T-cell (primary cell): ENCODE measurements around the gene MTFP1. TPM values are rescaled to one million over a fixed set of nuclear protein-coding genes. Genes with fewer than 3 reads are reported as not detected.

Experiments used
- ATAC-seq, 4 experiments: fragments of 200-7000 bp in 3 of 4; fragments of 150-1000 bp in 1 of 4; cut with Tn5 transposase; replicated peaks in 1 of 4; 1 replicate in 3 of 4; 2 replicates in 1 of 4; pipeline ENCODE4 v1.10.0; 2021; ENCODE audit warnings: moderate library complexity in 3 of 4, mild to moderate bottlenecking in 2 of 4, moderate number of reproducible peaks in 1 of 4
- CTCF ChIA-PET, 2 donors: fragments of 300-600 bp; sonication (Branson Sonifier 250); formaldehyde crosslinking; loops; one replicate each; lab custom pipeline; 2022; ENCODE audit warnings: antibody characterized with exemption in 2 of 2; lab: Charles Lee
- POLR2A ChIA-PET, 2 donors: fragments of 300-600 bp; sonication (Branson Sonifier 250); formaldehyde crosslinking; loops; one replicate each; lab custom pipeline; 2022; ENCODE audit warnings: antibody characterized with exemption in 2 of 2; lab: Charles Lee
- DNase-seq, 35 experiments: peaks; one replicate each; pipeline versions ENCODE4 v3.0.0 to v3.0.0-alpha.2; 2013 to 2023
- H3K27ac ChIP-seq: one replicate; pipeline ENCODE4 v1.5.1; 2013; ENCODE audit warnings: low read length
- H3K27me3 ChIP-seq, 2 experiments: replicated peaks in 1 of 2; 1 replicate in 1 of 2; 2 replicates in 1 of 2; pipeline versions ENCODE4 v1.6.1 to v1.7.0; 2013; ENCODE audit warnings: low read length in 1 of 2, mixed read lengths in 1 of 2; ENCODE audit not compliant: control insufficient read depth in 2 of 2, insufficient read depth in 2 of 2; ENCODE audit errors: extremely low read depth in 1 of 2
- H3K36me3 ChIP-seq, 2 donors: 1 replicate in 1 of 2; 2 replicates in 1 of 2; pipeline versions ENCODE4 v1.6.1 to v1.7.0; 2013; ENCODE audit warnings: low read length in 1 of 2; ENCODE audit not compliant: control insufficient read depth in 2 of 2, insufficient read depth in 1 of 2; ENCODE audit errors: extremely low read depth in 1 of 2
- H3K4me1 ChIP-seq, 2 experiments: 1 replicate in 1 of 2; 2 replicates in 1 of 2; pipeline versions ENCODE4 v1.6.1 to v1.7.0; 2013; ENCODE audit warnings: low read length in 2 of 2, mixed read lengths in 1 of 2; ENCODE audit not compliant: insufficient read depth in 2 of 2, control insufficient read depth in 1 of 2; ENCODE audit errors: extremely low read depth in 1 of 2
- H3K4me3 ChIP-seq, 2 donors: 1 replicate in 1 of 2; 2 replicates in 1 of 2; pipeline versions ENCODE4 v1.5.1 to v1.7.0; 2013; ENCODE audit warnings: mild to moderate bottlenecking in 2 of 2, low read length in 1 of 2, moderate library complexity in 1 of 2; ENCODE audit not compliant: control insufficient read depth in 1 of 2; ENCODE audit errors: extremely low read depth in 1 of 2
- H3K9me3 ChIP-seq: 2 replicates; pipeline ENCODE4 v1.7.0; 2013
- H3K27ac Mint-ChIP-seq, 2 donors: one replicate each; pipeline ENCODE4 v1.8.0; 2020 to 2021; ENCODE audit warnings: mild to moderate bottlenecking in 2 of 2, mixed read lengths in 2 of 2
- H3K27me3 Mint-ChIP-seq, 2 donors: one replicate each; pipeline ENCODE4 v1.8.0; 2021 to 2022; ENCODE audit warnings: mixed read lengths in 2 of 2
- H3K36me3 Mint-ChIP-seq: one replicate; pipeline ENCODE4 v1.8.0; 2021; ENCODE audit warnings: mixed read lengths
- H3K4me1 Mint-ChIP-seq, 3 donors: one replicate each; pipeline ENCODE4 v1.8.0; 2020 to 2022; ENCODE audit warnings: mixed read lengths in 3 of 3, mild to moderate bottlenecking in 1 of 3
- H3K4me3 Mint-ChIP-seq, 3 donors: one replicate each; pipeline ENCODE4 v1.8.0; 2020 to 2022; ENCODE audit warnings: mild to moderate bottlenecking in 3 of 3, mixed read lengths in 3 of 3, moderate library complexity in 3 of 3
- H3K9me3 Mint-ChIP-seq, 3 donors: one replicate each; pipeline ENCODE4 v1.8.0; 2020 to 2022; ENCODE audit warnings: mixed read lengths in 3 of 3
- WGBS: methylation state at CpG from one replicate; pipeline ENCODE4 v1.1.5; 2013; ENCODE audit warnings: missing lambda C conversion rate; ENCODE audit not compliant: insufficient coverage; 5-methylcytosine and 5-hydroxymethylcytosine counted together
- total RNA-seq, 35 experiments: library from RNA in 6 of 35; stranded (reverse) in 6 of 35; fragments of 120-200 nt in 1 of 35; gene quantifications; one replicate each; pipeline versions ENCODE4 v1.2.1 to v1.2.4 and lab custom pipeline; 2013 to 2026

MTFP1 gene
- total RNA-seq, 5 donors from 2014 or later (not counting 1 experiment from before 2014, with no cell fraction given): 22.7 to 59.2 (median 29.4) TPM

DNA sequence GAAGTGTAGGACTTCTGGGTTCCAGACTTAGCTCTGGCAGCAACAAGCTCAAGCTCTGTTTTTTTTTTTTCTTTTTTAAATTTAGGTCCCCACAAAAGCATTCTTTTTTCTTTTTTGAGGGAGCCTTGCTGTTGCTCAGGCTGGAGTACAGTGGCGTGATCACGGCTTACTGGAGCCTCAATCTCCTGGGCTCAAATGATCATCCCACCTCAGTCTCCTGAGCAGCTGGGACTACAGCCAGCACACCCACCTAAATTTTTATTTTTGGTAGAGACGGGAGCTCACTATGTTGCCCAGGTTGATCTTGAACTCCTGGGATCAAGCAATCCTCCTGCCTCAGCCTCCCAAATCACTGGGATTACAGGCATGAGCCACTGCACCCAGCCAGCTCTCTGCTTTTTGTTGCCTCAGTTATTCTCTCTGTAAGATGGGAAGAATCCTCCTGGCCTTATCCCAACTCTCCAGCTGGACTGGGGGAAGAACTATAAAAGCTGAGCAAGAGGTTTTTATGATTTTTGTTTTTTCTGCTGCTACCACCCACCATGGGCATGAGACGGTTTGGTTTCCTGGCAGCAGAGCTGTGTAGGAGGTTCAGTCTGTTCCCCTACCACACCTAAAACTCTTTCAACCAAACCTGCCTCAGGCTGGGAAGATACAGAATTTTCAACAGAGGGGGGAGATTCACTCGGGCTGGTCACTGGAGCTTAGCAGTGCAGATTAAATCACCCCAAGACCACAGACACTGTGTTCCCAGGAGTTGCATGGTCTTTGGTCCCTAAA, 11.6 kb upstream of the MTFP1 start:
- Histone ChIP-seq H3K36me3 (peaks cover 5 to 29% of the 10 kb centered on the region in 2 donors), H3K4me1 (peaks cover 16 to 31% of the 10 kb centered on the region in 2 experiments), H3K27ac (peak overlapping the region; percentile 62), H3K27me3 (no peaks in the 10 kb centered on the region), H3K9me3 (no peaks in the 10 kb centered on the region), H3K4me3 (peak overlapping the region in 1 of 2 donors; percentile 49)
- peaks cover 44% of the 10 kb centered on the region for H3K36me3 Mint-ChIP-seq
- H3K27ac Mint-ChIP-seq: peak overlapping the region; percentile 87 to 94
- H3K4me3 Mint-ChIP-seq: peak overlapping the region; percentile 2 to 29 (median 11)
- ChIA-PET POLR2A (interaction anchor here (0.6 to 2.6 kb wide), 7 partner anchors 9 to 22 kb away, joined by 3 to 14 read pairs (median 6); partner anchors contain the start of gene SEC14L2 (in 1 of the 2)), CTCF (interaction anchor here (0.6 to 1.8 kb wide), 4 partner anchors 11 to 1760 kb away, joined by 3 to 12 read pairs (median 6); partner anchors contain the start of gene MTFP1 (in 1 of the 2))
- ATAC-seq (peak; percentile 76 to 79 (median 78)), DNase-seq (peak in 1 of 35 experiments; percentile 21)
- H3K27me3 Mint-ChIP-seq: no peaks in the 10 kb centered on the region
- peaks cover 35 to 51% (median 37%) of the 10 kb centered on the region in 3 donors for H3K4me1 Mint-ChIP-seq
- H3K9me3 Mint-ChIP-seq: no peaks in the 10 kb centered on the region
- WGBS: 90% methylated on average over 2 of the region's 5 CpGs

DNA sequence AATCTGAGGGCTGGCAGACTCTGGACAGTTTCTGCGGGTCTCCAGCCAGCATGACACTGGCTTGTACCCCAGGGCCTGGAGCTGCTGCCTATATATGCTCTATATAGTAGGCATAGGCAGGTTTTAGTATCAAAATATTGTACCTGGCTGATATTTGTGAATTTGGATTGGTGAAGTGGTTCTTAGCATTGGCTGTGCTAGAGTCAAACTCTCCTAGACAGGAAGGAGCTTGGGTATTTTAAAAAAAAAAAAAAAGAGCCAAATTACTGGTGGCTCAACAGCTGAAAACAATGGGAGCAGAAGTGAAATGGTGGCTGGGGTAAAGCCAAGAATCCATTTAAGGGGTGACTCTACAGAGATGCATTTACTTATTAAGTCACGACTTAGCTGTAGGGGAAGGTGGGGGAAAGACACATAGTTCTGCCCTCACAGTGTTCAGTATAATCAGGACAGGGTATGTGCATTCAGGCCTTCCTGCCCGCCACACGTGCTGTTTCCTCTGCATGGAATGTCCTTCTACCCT, 11.0 kb upstream of the MTFP1 start:
- Mint-ChIP-seq H3K4me1 (peaks cover 35 to 51% (median 37%) of the 10 kb centered on the region in 3 donors), H3K27me3 (no peaks in the 10 kb centered on the region), H3K27ac (peak overlapping the region; percentile 87 to 94), H3K4me3 (peak overlapping the region in 1 of 3 donors; percentile 29), H3K9me3 (no peaks in the 10 kb centered on the region), H3K36me3 (peaks cover 45% of the 10 kb centered on the region)
- H3K27me3 ChIP-seq: no peaks in the 10 kb centered on the region
- peaks cover 5 to 31% of the 10 kb centered on the region in 2 donors for H3K36me3 ChIP-seq
- ATAC-seq: peak; percentile 44 to 63 (median 46)
- WGBS: 100% methylated on average over 1 of the region's 4 CpGs
- no peaks in the 10 kb centered on the region for H3K9me3 ChIP-seq
- ChIA-PET CTCF (interaction anchor here (0.6 to 1.8 kb wide), 4 partner anchors 10 to 1761 kb away, joined by 3 to 12 read pairs (median 6); partner anchors contain the start of gene MTFP1 (in 1 of the 2)), POLR2A (interaction anchor here (0.7 to 2.6 kb wide), 5 partner anchors 9 to 1661 kb away, joined by 3 to 14 read pairs (median 6); partner anchors contain the start of gene SEC14L2 (in 1 of the 2))
- no peak for DNase-seq
- H3K27ac ChIP-seq: peak overlapping the region; percentile 62
- H3K4me1 ChIP-seq: peaks cover 16 to 31% of the 10 kb centered on the region in 2 experiments
- H3K4me3 ChIP-seq: peak overlapping the region in 1 of 2 donors; percentile 49

DNA sequence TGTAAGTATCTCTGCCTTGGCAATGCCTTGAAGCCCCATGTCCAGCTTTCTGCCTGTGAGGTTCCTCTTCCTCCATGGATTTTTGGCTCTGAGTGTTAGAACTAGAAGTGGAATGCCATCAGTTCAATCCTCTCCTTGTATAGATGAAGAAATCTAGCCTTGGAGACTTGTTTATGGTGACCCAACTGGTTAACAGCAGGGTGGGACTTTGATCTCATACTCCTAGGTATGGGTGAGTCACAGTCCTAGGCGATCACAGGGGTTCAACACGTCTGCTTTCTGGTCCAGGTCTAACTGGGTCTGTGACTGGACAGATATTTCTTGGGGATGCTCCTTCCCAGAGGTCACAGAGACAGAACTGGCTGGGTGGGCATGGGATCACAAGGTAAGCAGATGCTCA, 9.2 kb upstream of the MTFP1 start:
- ChIA-PET POLR2A (no interaction called here), CTCF (no interaction called here)
- Mint-ChIP-seq H3K27me3 (no peaks in the 10 kb centered on the region), H3K27ac (peak overlapping the region in 1 of 2 donors; percentile 48), H3K4me1 (peaks cover 38 to 41% (median 41%) of the 10 kb centered on the region in 3 donors), H3K36me3 (peaks cover 48% of the 10 kb centered on the region), H3K9me3 (no peaks in the 10 kb centered on the region), H3K4me3 (no peak overlapping the region)
- peaks cover under 1 to 36% of the 10 kb centered on the region in 2 donors for H3K36me3 ChIP-seq
- WGBS: no CpG with 5 or more reads among the region's 2 CpGs
- no peaks in the 10 kb centered on the region for H3K9me3 ChIP-seq
- no peaks in the 10 kb centered on the region for H3K27me3 ChIP-seq
- H3K4me3 ChIP-seq: no peak overlapping the region
- ATAC-seq (no peak), DNase-seq (no peak)
- H3K27ac ChIP-seq: no peak overlapping the region
- peaks cover 16 to 29% of the 10 kb centered on the region in 2 experiments for H3K4me1 ChIP-seq

DNA sequence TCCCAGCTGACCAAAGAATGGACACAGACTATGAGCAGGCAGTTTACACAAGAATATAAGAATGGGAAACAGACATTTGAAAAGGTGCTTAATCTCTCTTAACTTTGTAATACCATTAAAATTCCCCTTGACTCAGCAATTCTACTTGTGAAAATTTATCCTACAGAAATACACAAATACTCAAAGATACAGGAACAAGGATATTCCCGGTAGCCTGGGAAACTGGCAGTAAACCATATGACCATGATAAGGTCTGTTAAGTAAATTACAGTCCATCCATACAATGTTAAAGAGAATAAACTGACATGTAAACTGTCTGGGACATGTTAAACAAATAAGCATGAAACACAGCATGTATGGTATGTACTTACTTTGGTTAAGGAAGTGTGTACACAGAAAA, 8.7 kb upstream of the MTFP1 start:
- Mint-ChIP-seq H3K4me1 (peaks cover 38 to 44% (median 40%) of the 10 kb centered on the region in 3 donors), H3K27me3 (no peaks in the 10 kb centered on the region), H3K36me3 (peaks cover 49% of the 10 kb centered on the region), H3K9me3 (no peaks in the 10 kb centered on the region), H3K27ac (no peak overlapping the region), H3K4me3 (no peak overlapping the region)
- H3K27ac ChIP-seq: no peak overlapping the region
- ATAC-seq: no peak
- H3K9me3 ChIP-seq: no peaks in the 10 kb centered on the region
- no peak for DNase-seq
- H3K4me1 ChIP-seq: peaks cover 16 to 26% of the 10 kb centered on the region in 2 experiments
- ChIA-PET POLR2A (no interaction called here), CTCF (no interaction called here)
- H3K36me3 ChIP-seq: peaks cover 3 to 36% of the 10 kb centered on the region in 2 donors
- H3K27me3 ChIP-seq: no peaks in the 10 kb centered on the region
- no peak overlapping the region for H3K4me3 ChIP-seq
- WGBS: no CpG with 5 or more reads among the region's 1 CpG

DNA sequence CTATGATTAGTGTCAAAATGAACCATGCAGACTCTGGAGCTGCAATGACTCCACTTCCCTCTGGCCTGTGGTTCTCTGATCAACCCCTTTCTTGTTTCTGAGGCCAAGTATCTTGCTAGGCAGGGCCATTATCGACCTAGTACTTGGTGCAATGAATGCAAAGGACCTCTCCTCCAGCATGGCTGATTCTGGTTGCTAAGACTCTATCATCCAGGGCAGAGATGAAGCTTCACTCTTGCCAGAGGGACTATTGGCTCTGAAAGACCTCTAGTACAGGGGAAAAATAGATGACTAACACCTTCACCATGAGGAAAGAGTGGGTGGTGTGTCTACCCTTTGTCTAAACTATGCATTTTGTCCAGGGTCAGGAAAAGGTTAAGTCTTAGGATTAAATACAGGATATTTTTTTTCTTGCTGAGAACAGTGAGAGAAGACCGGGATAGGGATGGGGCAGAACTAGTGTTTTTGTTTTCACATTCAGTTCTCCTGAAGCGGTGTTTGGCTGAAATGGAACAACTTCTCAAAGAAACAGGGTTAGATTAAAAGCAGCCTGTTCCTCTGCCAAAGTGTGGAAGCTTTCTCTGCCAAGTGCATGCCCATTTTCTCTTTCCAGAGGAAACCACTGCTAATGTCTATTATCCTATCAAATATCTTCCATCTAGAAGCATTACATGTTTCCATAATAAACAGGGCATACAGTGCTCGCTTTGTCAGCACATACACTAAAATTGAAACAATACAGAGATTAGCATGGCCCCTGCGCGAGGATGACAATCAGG, 5.0 kb upstream of the MTFP1 start:
- Histone ChIP-seq H3K27me3 (no peaks in the 10 kb centered on the region), H3K9me3 (no peaks in the 10 kb centered on the region), H3K27ac (no peak overlapping the region), H3K4me3 (no peak overlapping the region), H3K36me3 (peaks cover 3 to 34% of the 10 kb centered on the region in 2 donors), H3K4me1 (peaks cover 12 to 34% of the 10 kb centered on the region in 2 experiments)
- H3K27ac Mint-ChIP-seq: no peak overlapping the region
- peaks cover 40 to 47% (median 42%) of the 10 kb centered on the region in 3 donors for H3K4me1 Mint-ChIP-seq
- WGBS: 83% methylated on average over 3 of the region's 6 CpGs
- CTCF ChIA-PET: interaction anchor here in 1 of 2 donors (1.1 kb wide), 1 partner anchor 64 kb away, joined by 3 read pairs; no protein-coding TSS in a partner anchor
- peaks cover 43% of the 10 kb centered on the region for H3K36me3 Mint-ChIP-seq
- POLR2A ChIA-PET: interaction anchor here in 1 of 2 donors (0.6 to 4.3 kb wide), 2 partner anchors 9 to 24 kb away, joined by 10 to 14 read pairs; partner anchors contain the start of gene SEC14L2
- H3K4me3 Mint-ChIP-seq: no peak overlapping the region
- no peak for DNase-seq
- no peaks in the 10 kb centered on the region for H3K27me3 Mint-ChIP-seq
- no peaks in the 10 kb centered on the region for H3K9me3 Mint-ChIP-seq
- ATAC-seq: no peak
